ENCODE results near the gene TTC3.

TTC3 gene

GRCh38 chr21:37065561-37066177 is 7.4 kb upstream of the TTC3 start:
- Histone ChIP-seq H3K4me3 (no peak overlapping the region), H3K9me3 (ENCODE audit: low read depth, low read length) (no peaks in the 10 kb centered on the region), H3K9ac (ENCODE audit: insufficient read length) (no peak overlapping the region), H3K36me3 (ENCODE audit: insufficient read depth, low read length) (peaks cover 7% of the 10 kb centered on the region; the same call in 1 of the 2 replicates), H3K27ac (no peak overlapping the region)
- no peak for TF ChIP-seq POLR2AphosphoS5 (IDR thresholded peaks at IDR 0.05; ENCODE audit: borderline replicate concordance, low read depth, low read length)
- no peak for TF ChIP-seq EZH2 (IDR thresholded peaks at IDR 0.05)
- no peak for TF ChIP-seq FOXP2 (optimal IDR thresholded peaks at IDR 0.05; ENCODE audit: control extremely low read depth, extremely low read length, insufficient read depth)
- no peak for DNase-seq (ENCODE audit: low read depth, low spot score)

GRCh38 chr21:37071561-37072273 is 1.3 kb upstream of the TTC3 start:
- TF ChIP-seq POLR2AphosphoS5 (IDR thresholded peaks at IDR 0.05; ENCODE audit: borderline replicate concordance, low read depth, low read length) (no peak), FOXP2 (optimal IDR thresholded peaks at IDR 0.05; ENCODE audit: control extremely low read depth, extremely low read length, insufficient read depth) (no peak), EZH2 (IDR thresholded peaks at IDR 0.05) (no peak)
- DNase-seq (ENCODE audit: low read depth, low spot score): no peak
- H3K9ac ChIP-seq (ENCODE audit: insufficient read length): peak overlapping the region; percentile 88
- H3K4me3 ChIP-seq: peak overlapping the region; percentile 82
- peak overlapping the region; percentile 92 for H3K27ac ChIP-seq
- no peaks in the 10 kb centered on the region; the same call in 1 of the 2 replicates for H3K9me3 ChIP-seq (ENCODE audit: low read depth, low read length)
- H3K36me3 ChIP-seq (ENCODE audit: insufficient read depth, low read length): peaks cover 12% of the 10 kb centered on the region; the same call in 1 of the 2 replicates

- peak overlapping the region; percentile 92 for H3K27ac ChIP-seq
- peak; percentile 12 for DNase-seq (ENCODE audit: low read depth, low spot score)
Observed at GRCh38 chr21:37072274-37072987, 623 bp upstream of the TTC3 start.

GRCh38 chr21:37073417-37074196 is 553 bp downstream of the TTC3 start:
- Histone ChIP-seq H3K9ac (ENCODE audit: insufficient read length) (peak overlapping the region; percentile 88), H3K27ac (no peak overlapping the region), H3K4me3 (peak overlapping the region; percentile 82), H3K9me3 (ENCODE audit: low read depth, low read length) (peaks cover 6% of the 10 kb centered on the region; the same call in 1 of the 2 replicates), H3K36me3 (ENCODE audit: insufficient read depth, low read length) (peaks cover 10% of the 10 kb centered on the region; the same call in 1 of the 2 replicates)
- DNase-seq (ENCODE audit: low read depth, low spot score): no peak
- TF ChIP-seq POLR2AphosphoS5 (IDR thresholded peaks at IDR 0.05; ENCODE audit: borderline replicate concordance, low read depth, low read length) (peak; percentile 27), FOXP2 (optimal IDR thresholded peaks at IDR 0.05; ENCODE audit: control extremely low read depth, extremely low read length, insufficient read depth) (no peak), EZH2 (IDR thresholded peaks at IDR 0.05) (no peak)

More at GRCh38 chr21:37072274-37072987, 623 bp upstream of the TTC3 start:
- no peaks in the 10 kb centered on the region; the same call in 1 of the 2 replicates for H3K9me3 ChIP-seq (ENCODE audit: low read depth, low read length)
- peak; percentile 11 for TF ChIP-seq FOXP2 (optimal IDR thresholded peaks at IDR 0.05; ENCODE audit: control extremely low read depth, extremely low read length, insufficient read depth)
- TF ChIP-seq EZH2 (IDR thresholded peaks at IDR 0.05): no peak
- TF ChIP-seq POLR2AphosphoS5 (IDR thresholded peaks at IDR 0.05; ENCODE audit: borderline replicate concordance, low read depth, low read length): peak; percentile 58
- peaks cover 12% of the 10 kb centered on the region; the same call in 1 of the 2 replicates for H3K36me3 ChIP-seq (ENCODE audit: insufficient read depth, low read length)
- H3K9ac ChIP-seq (ENCODE audit: insufficient read length): peak overlapping the region; percentile 88
- peak overlapping the region; percentile 82 for H3K4me3 ChIP-seq

GRCh38 chr21:37074197-37074510 is 1.1 kb downstream of the TTC3 start:
- Histone ChIP-seq H3K9me3 (ENCODE audit: low read depth, low read length) (peaks cover 8% of the 10 kb centered on the region; the same call in 1 of the 2 replicates), H3K4me3 (peak overlapping the region; percentile 82), H3K36me3 (ENCODE audit: insufficient read depth, low read length) (0 out of 2 replicates have a peak, but pooled peaks cover 5% of the 10 kb centered on the region), H3K27ac (no peak overlapping the region; the same call in 1 of the 2 replicates), H3K9ac (ENCODE audit: insufficient read length) (peak overlapping the region; percentile 88)
- TF ChIP-seq EZH2 (IDR thresholded peaks at IDR 0.05) (no peak), FOXP2 (optimal IDR thresholded peaks at IDR 0.05; ENCODE audit: control extremely low read depth, extremely low read length, insufficient read depth) (no peak), POLR2AphosphoS5 (IDR thresholded peaks at IDR 0.05; ENCODE audit: borderline replicate concordance, low read depth, low read length) (no peak)
- DNase-seq (ENCODE audit: low read depth, low spot score): no peak

GRCh38 chr21:37074546-37074945 is 1.5 kb downstream of the TTC3 start:
- DNase-seq (ENCODE audit: low read depth, low spot score): no peak
- Histone ChIP-seq H3K9ac (ENCODE audit: insufficient read length) (peak overlapping the region; percentile 88), H3K27ac (no peak overlapping the region; the same call in 1 of the 2 replicates), H3K9me3 (ENCODE audit: low read depth, low read length) (peaks cover 8% of the 10 kb centered on the region; the same call in 1 of the 2 replicates), H3K4me3 (peak overlapping the region; percentile 82), H3K36me3 (ENCODE audit: insufficient read depth, low read length) (0 out of 2 replicates have a peak, but pooled peaks cover 5% of the 10 kb centered on the region)
- TF ChIP-seq FOXP2 (optimal IDR thresholded peaks at IDR 0.05; ENCODE audit: control extremely low read depth, extremely low read length, insufficient read depth): no peak
- TF ChIP-seq EZH2 (IDR thresholded peaks at IDR 0.05): no peak
- no peak for TF ChIP-seq POLR2AphosphoS5 (IDR thresholded peaks at IDR 0.05; ENCODE audit: borderline replicate concordance, low read depth, low read length)

- no peak overlapping the region for H3K27ac ChIP-seq
- no peak for TF ChIP-seq EZH2 (IDR thresholded peaks at IDR 0.05)
- TF ChIP-seq POLR2AphosphoS5 (IDR thresholded peaks at IDR 0.05; ENCODE audit: borderline replicate concordance, low read depth, low read length): no peak
- no peak for TF ChIP-seq FOXP2 (optimal IDR thresholded peaks at IDR 0.05; ENCODE audit: control extremely low read depth, extremely low read length, insufficient read depth)
- 0 out of 2 replicates have a peak, but pooled peaks cover 5% of the 10 kb centered on the region for H3K36me3 ChIP-seq (ENCODE audit: insufficient read depth, low read length)
- peaks cover 8% of the 10 kb centered on the region; the same call in 1 of the 2 replicates for H3K9me3 ChIP-seq (ENCODE audit: low read depth, low read length)
- H3K4me3 ChIP-seq: peak overlapping the region; percentile 82
- no peak overlapping the region for H3K9ac ChIP-seq (ENCODE audit: insufficient read length)
- no peak for DNase-seq (ENCODE audit: low read depth, low spot score)
Observed at GRCh38 chr21:37075214-37075770, 2.2 kb downstream of the TTC3 start.
